BJ (cell line): Measurements from ENCODE around the gene USH2A. TPM values are rescaled to one million over a fixed set of nuclear protein-coding genes. Genes with fewer than 3 reads are reported as not detected.

Experiments used
- CTCF ChIA-PET: fragments of 350-600 bp; formaldehyde crosslinking; extraction: SDS; loops from one replicate; lab custom pipeline; 2021; ENCODE audit warnings: antibody characterized with exemption, inconsistent platforms; lab: Yijun Ruan, JAX
- POLR2A ChIA-PET: fragments of 300-600 bp; sonication (Branson Sonifier 250); formaldehyde crosslinking; extraction: SDS; loops from one replicate; lab custom pipeline; 2021; ENCODE audit warnings: antibody characterized with exemption; lab: Charles Lee
- DNase-seq: peaks from one replicate; pipeline ENCODE4 v3.0.0-alpha.2; 2011; ENCODE audit warnings: low read depth
- H3K27me3 ChIP-seq: 2 replicates; pipeline ENCODE4 v1.6.0; 2011; ENCODE audit warnings: low read length; ENCODE audit not compliant: control insufficient read depth, insufficient read depth
- H3K36me3 ChIP-seq: 2 replicates; pipeline ENCODE4 v1.5.1; 2011; ENCODE audit warnings: low read length; ENCODE audit not compliant: control insufficient read depth, insufficient read depth
- H3K4me3 ChIP-seq: 2 replicates; pipeline ENCODE4 v1.5.1; 2011; ENCODE audit warnings: low read depth, mild to moderate bottlenecking, control low read depth, low read length
- CTCF ChIP-seq: IDR thresholded peaks from 2 replicates; pipeline ENCODE4 v1.5.1; 2011; ENCODE audit warnings: low read depth, mild to moderate bottlenecking, control low read depth, inconsistent platforms, low read length, moderate library complexity; ENCODE audit not compliant: insufficient read depth
- polyA plus RNA-seq: library from polyadenylated mRNA; depleted of rRNA; stranded (reverse); fragments of >200 nt; gene quantifications from 2 replicates; pipeline ENCODE4 v1.2.3, GENCODE V29; 2011

Gene USH2A
- polyA plus RNA-seq, 1 experiment: under 0.01 TPM

GRCh38 chr1:215872658-215873057 is 550.6 kb downstream of the USH2A start:
- no peak for TF ChIP-seq CTCF
- ChIA-PET POLR2A (no interaction called here), CTCF (no interaction called here)
- H3K27me3 ChIP-seq: no peaks in the 10 kb centered on the region
- no peak overlapping the region for H3K4me3 ChIP-seq
- H3K36me3 ChIP-seq: no peaks in the 10 kb centered on the region
- DNase-seq: no peak

- H3K4me3 ChIP-seq: no peak overlapping the region
- no peak for TF ChIP-seq CTCF
- no peak for DNase-seq
- ChIA-PET CTCF (no interaction called here), POLR2A (no interaction called here)
- no peaks in the 10 kb centered on the region for H3K27me3 ChIP-seq
- no peaks in the 10 kb centered on the region for H3K36me3 ChIP-seq
These were observed 554.7 kb downstream of the USH2A start for GRCh38 chr1:215868500-215868899.

- POLR2A ChIA-PET: no interaction called here
- Histone ChIP-seq H3K27me3 (no peaks in the 10 kb centered on the region), H3K36me3 (no peaks in the 10 kb centered on the region), H3K4me3 (no peak overlapping the region)
- no peak for DNase-seq
- CTCF ChIA-PET: no interaction called here
- TF ChIP-seq CTCF: no peak
These were observed 558.2 kb downstream of the USH2A start for GRCh38 chr1:215865060-215865459.

- CTCF ChIA-PET: no interaction called here
- TF ChIP-seq CTCF: no peak
- POLR2A ChIA-PET: no interaction called here
These were observed 559.5 kb downstream of the USH2A start for GRCh38 chr1:215863796-215864195.

GRCh38 chr1:215860833-215861232 is 562.4 kb downstream of the USH2A start:
- no peak for TF ChIP-seq CTCF
- DNase-seq: no peak
- ChIA-PET POLR2A (no interaction called here), CTCF (interaction anchor here (0.6 kb wide), 1 partner anchor 418 kb away, joined by 3 read pairs; no protein-coding TSS in a partner anchor)
- Histone ChIP-seq H3K4me3 (no peak overlapping the region), H3K36me3 (no peaks in the 10 kb centered on the region), H3K27me3 (no peaks in the 10 kb centered on the region)

More at GRCh38 chr1:215863796-215864195, 559.5 kb downstream of the USH2A start:
- Histone ChIP-seq H3K36me3 (no peaks in the 10 kb centered on the region), H3K27me3 (no peaks in the 10 kb centered on the region), H3K4me3 (no peak overlapping the region)
- DNase-seq: no peak
